Fibroblast of lung (primary cell): Measurements from ENCODE around the gene KRT6B. TPM values are rescaled to one million over a fixed set of nuclear protein-coding genes. Genes with fewer than 3 reads are reported as not detected.
"Not testable (repeated sequence)": the region's sequence is repeated elsewhere in the genome, so short reads cannot be mapped to it uniquely, and the experiment has no call there.

ENCODE experiments used
- DNase-seq, 2 donors: peaks; one replicate each; pipeline versions ENCODE4 v3.0.0 to v3.0.0-alpha.2; 2010; ENCODE audit warnings: low read depth in 2 of 2
- H2AFZ ChIP-seq: 2 replicates; pipeline ENCODE4 v1.5.1; 2012; ENCODE audit warnings: low read length, control low read depth, inconsistent platforms
- H3K27ac ChIP-seq: 2 replicates; pipeline ENCODE4 v1.5.1; 2011; ENCODE audit warnings: low read length, control low read depth; ENCODE audit not compliant: insufficient read depth
- H3K27me3 ChIP-seq: 2 replicates; pipeline ENCODE4 v1.5.1; 2011; ENCODE audit warnings: mild to moderate bottlenecking, low read length; ENCODE audit not compliant: control insufficient read depth, insufficient read depth
- H3K36me3 ChIP-seq: 2 replicates; pipeline ENCODE4 v1.5.1; 2011; ENCODE audit warnings: low read length; ENCODE audit not compliant: control insufficient read depth, insufficient read depth
- H3K4me1 ChIP-seq: 2 replicates; pipeline ENCODE4 v1.5.1; 2011; ENCODE audit warnings: low read length; ENCODE audit not compliant: control insufficient read depth, insufficient read depth; ENCODE audit errors: extremely low read depth
- H3K4me2 ChIP-seq: 2 replicates; pipeline ENCODE4 v1.5.1; 2011; ENCODE audit warnings: low read length, control low read depth; ENCODE audit not compliant: insufficient read depth; ENCODE audit errors: extremely low read depth
- H3K4me3 ChIP-seq, 4 experiments: fragments of 200-600 bp in 1 of 4; sonication (generic) in 1 of 4; replicated peaks in 1 of 4; 2 replicates each; pipeline ENCODE4 v1.5.1; 2011 to 2016; ENCODE audit warnings: low read length in 4 of 4, low read depth in 3 of 4, mild to moderate bottlenecking in 3 of 4, control low read depth in 2 of 4, inconsistent platforms in 1 of 4, mixed read lengths in 1 of 4; ENCODE audit not compliant: insufficient read depth in 1 of 4; ENCODE audit errors: control extremely low read depth in 1 of 4
- H3K79me2 ChIP-seq: 2 replicates; pipeline ENCODE4 v1.5.1; 2012; ENCODE audit warnings: mild to moderate bottlenecking, low read length, inconsistent platforms; ENCODE audit not compliant: control insufficient read depth, insufficient read depth
- H3K9ac ChIP-seq: 2 replicates; pipeline ENCODE4 v1.5.1; 2011; ENCODE audit warnings: mild to moderate bottlenecking, low read length, control low read depth; ENCODE audit not compliant: insufficient read depth
- H3K9me3 ChIP-seq: 2 replicates; pipeline ENCODE4 v1.5.1; 2012; ENCODE audit warnings: low read depth, low read length; ENCODE audit not compliant: control insufficient read depth, insufficient read depth
- H4K20me1 ChIP-seq: 2 replicates; pipeline ENCODE4 v1.5.1; 2011; ENCODE audit warnings: low read length; ENCODE audit not compliant: control insufficient read depth, insufficient read depth; ENCODE audit errors: extremely low read depth
- CTCF ChIP-seq, 2 donors: IDR thresholded peaks in 1 of 2; conservative IDR thresholded peaks in 1 of 2; 1 replicate in 1 of 2; 2 replicates in 1 of 2; pipeline ENCODE4 v1.5.1; 2011 to 2012; ENCODE audit warnings: low read length in 2 of 2, control low read depth in 1 of 2, inconsistent platforms in 1 of 2, low read depth in 1 of 2, mild to moderate bottlenecking in 1 of 2
- EZH2 ChIP-seq: IDR thresholded peaks from 2 replicates; pipeline ENCODE4 v1.5.1; 2012; ENCODE audit warnings: low read length, control low read depth, mild to moderate bottlenecking; ENCODE audit errors: missing control alignments
- polyA plus RNA-seq, 2 donors: library from polyadenylated mRNA; depleted of rRNA in 1 of 2; stranded (reverse) in 1 of 2; unstranded in 1 of 2; fragments of >200 nt; gene quantifications; 2 replicates each; pipeline ENCODE4 v1.2.1, GENCODE V29; 2011 to 2012; ENCODE audit warnings: missing spikeins in 1 of 2
- total RNA-seq: library from RNA; depleted of rRNA; stranded (reverse); fragments of >200 nt; gene quantifications from 2 replicates; pipeline ENCODE4 v1.2.1, GENCODE V29; 2014

Gene KRT6B
- total and polyA plus RNA-seq, 2 donors (not counting 1 experiment from before 2014, with no cell fraction given), result 0.07 TPM; not detected in 1

- H3K9ac ChIP-seq, result no peak overlapping the region
- no peaks in the 10 kb centered on the region for H3K27me3 ChIP-seq
- H4K20me1 ChIP-seq, result no peaks in the 10 kb centered on the region
- no peaks in the 10 kb centered on the region for H3K9me3 ChIP-seq
- H3K4me2 ChIP-seq, result no peak overlapping the region
- TF ChIP-seq CTCF (conservative IDR thresholded peaks at IDR 0.05 in 1 of 2, IDR thresholded peaks at IDR 0.05 in 1 of 2; ENCODE audit: low read depth in 1 of 2, low read length in 2 of 2) (no peak), EZH2 (no peak)
- DNase-seq, result no peak
- H3K4me1 ChIP-seq, result no peaks in the 10 kb centered on the region
- H2AFZ ChIP-seq, result no peak overlapping the region
- no peaks in the 10 kb centered on the region for H3K79me2 ChIP-seq
- H3K36me3 ChIP-seq, result no peaks in the 10 kb centered on the region
- H3K4me3 ChIP-seq, result no peak overlapping the region
- no peak overlapping the region for H3K27ac ChIP-seq
Measured at GRCh38 chr12:52488736-52489135, 36.8 kb upstream of the KRT6B start.

GRCh38 chr12:52487744-52488443, 35.9 kb upstream of the KRT6B start:
- H4K20me1 ChIP-seq, H2AFZ ChIP-seq, H3K27ac ChIP-seq, H3K27me3 ChIP-seq, H3K9ac ChIP-seq, H3K9me3 ChIP-seq, H3K4me2 ChIP-seq, H3K79me2 ChIP-seq, H3K4me1 ChIP-seq, H3K36me3 ChIP-seq, DNase-seq, H3K4me3 ChIP-seq: not testable (repeated sequence)

GRCh38 chr12:52487211-52487610, 35.3 kb upstream of the KRT6B start:
- Histone ChIP-seq H3K36me3 (no peaks in the 10 kb centered on the region), H3K4me1 (no peaks in the 10 kb centered on the region), H3K27ac (no peak overlapping the region), H3K27me3 (no peaks in the 10 kb centered on the region), H3K9ac (no peak overlapping the region), H3K79me2 (no peaks in the 10 kb centered on the region), H3K4me3 (no peak overlapping the region), H2AFZ (no peak overlapping the region), H4K20me1 (no peaks in the 10 kb centered on the region), H3K9me3 (no peaks in the 10 kb centered on the region), H3K4me2 (no peak overlapping the region)
- TF ChIP-seq EZH2 (no peak), CTCF (conservative IDR thresholded peaks at IDR 0.05 in 1 of 2, IDR thresholded peaks at IDR 0.05 in 1 of 2; ENCODE audit: low read depth in 1 of 2, low read length in 2 of 2) (no peak)
- no peak for DNase-seq
